GM12878 (cell line): ENCODE measurements around the gene DNAJC3. TPM values are rescaled to one million over a fixed set of nuclear protein-coding genes. Genes with fewer than 3 reads are reported as not detected.

Experiments used
- ATAC-seq: fragments of 200-7000 bp; cut with Tn5 transposase; 3 replicates; pipeline ENCODE4 v1.9.1; 2020; ENCODE audit warnings: mild to moderate bottlenecking, moderate library complexity
- BruUV-seq: library from RNA; stranded (reverse); fragments of 400-500 nt; replicated peaks from 2 replicates; lab custom pipeline; 2021; lab: Mats Ljungman, UMichigan
- CTCF ChIA-PET: fragments of 300-600 bp; sonication (Branson Sonifier 250); formaldehyde crosslinking; extraction: SDS; loops from one replicate; lab custom pipeline; 2021; ENCODE audit warnings: inconsistent platforms; lab: Yijun Ruan, JAX
- POLR2A ChIA-PET: fragments of 350-600 bp; formaldehyde crosslinking; extraction: SDS; loops from one replicate; lab custom pipeline; 2021; ENCODE audit warnings: inconsistent platforms; lab: Charles Lee
- RAD21 ChIA-PET: fragments of 300-600 bp; sonication (Branson Sonifier 250); formaldehyde crosslinking; loops from one replicate; lab custom pipeline; 2023; ENCODE audit warnings: antibody characterized with exemption; ENCODE audit not compliant: unreplicated experiment; lab: Charles Lee
- SMC1A ChIA-PET: fragments of 300-600 bp; sonication (Branson Sonifier 250); formaldehyde crosslinking; loops from one replicate; lab custom pipeline; 2023; ENCODE audit not compliant: unreplicated experiment, uncharacterized antibody; lab: Charles Lee
- DNase-seq: peaks from one replicate; pipeline ENCODE4 v3.0.0-alpha.2; 2011; ENCODE audit warnings: low read depth, low spot score
- FAIRE-seq: peaks from 3 replicates; lab custom pipeline; 2011; peaks lifted over from hg19 to GRCh38; lab: Jason Lieb, UNC
- H2AFZ ChIP-seq: 2 replicates; pipeline ENCODE4 v1.6.0; 2011; ENCODE audit warnings: low read depth, low read length, control low read depth; ENCODE audit not compliant: control insufficient read depth
- H3K27ac ChIP-seq: 2 replicates; pipeline ENCODE4 v1.5.1; 2011; ENCODE audit warnings: control low read depth; ENCODE audit not compliant: control insufficient read depth, insufficient read depth
- H3K27me3 ChIP-seq, 2 experiments: replicated peaks in 1 of 2; 2 replicates each; pipeline versions ENCODE4 v1.6.0 to v1.6.1; 2011; ENCODE audit warnings: low read length in 1 of 2; ENCODE audit not compliant: control insufficient read depth in 2 of 2, insufficient read depth in 2 of 2
- H3K36me3 ChIP-seq, 2 experiments: 2 replicates each; pipeline ENCODE4 v1.5.1; 2011; ENCODE audit warnings: low read length in 1 of 2; ENCODE audit not compliant: control insufficient read depth in 2 of 2, insufficient read depth in 2 of 2
- H3K4me1 ChIP-seq: 2 replicates; pipeline ENCODE4 v1.6.1; 2011; ENCODE audit warnings: mild to moderate bottlenecking, low read length, moderate library complexity, mixed read lengths; ENCODE audit not compliant: control insufficient read depth, insufficient read depth
- H3K4me2 ChIP-seq: 2 replicates; pipeline ENCODE4 v1.6.0; 2011; ENCODE audit warnings: control low read depth; ENCODE audit not compliant: control insufficient read depth, insufficient read depth
- H3K4me3 ChIP-seq: fragments of 200-600 bp; sonication (generic); 2 replicates; pipeline ENCODE4 v1.5.1; 2016
- H3K79me2 ChIP-seq: 2 replicates; pipeline ENCODE4 v1.6.0; 2011; ENCODE audit warnings: low read length; ENCODE audit not compliant: control insufficient read depth, insufficient read depth
- H3K9ac ChIP-seq: 2 replicates; pipeline ENCODE4 v1.8.0; 2011; ENCODE audit warnings: low read length, control low read depth, mixed read lengths; ENCODE audit not compliant: control insufficient read depth, insufficient read depth
- H3K9me3 ChIP-seq: replicated peaks from 3 replicates; pipeline ENCODE4 v1.5.1; 2011; ENCODE audit warnings: mild to moderate bottlenecking, low read length; ENCODE audit not compliant: control insufficient read depth, insufficient read depth
- H4K20me1 ChIP-seq: 2 replicates; pipeline ENCODE4 v1.6.0; 2011; ENCODE audit not compliant: control insufficient read depth, insufficient read depth
- ELK1 ChIP-seq: IDR thresholded peaks from 2 replicates; pipeline ENCODE4 v1.6.1; 2012; ENCODE audit warnings: low read depth, low read length, improper control_type of control experiment
- POLR2A ChIP-seq: IDR thresholded peaks from 2 replicates; pipeline ENCODE4 v1.6.1; 2011; ENCODE audit warnings: low read depth, mild to moderate bottlenecking, low read length
- POLR2AphosphoS2 ChIP-seq: IDR thresholded peaks from 2 replicates; pipeline ENCODE4 v1.6.1; 2011; ENCODE audit warnings: low read depth, mild to moderate bottlenecking, low read length, improper control_type of control experiment, moderate library complexity
- RELA ChIP-seq: fragments of 450-650 bp; IDR thresholded peaks from 2 replicates; pipeline ENCODE4 v1.8.0; 2014; ENCODE audit warnings: borderline replicate concordance; ENCODE audit not compliant: partially characterized antibody
- SIX5 ChIP-seq: IDR thresholded peaks from 2 replicates; pipeline ENCODE4 v1.6.1; 2011; ENCODE audit warnings: mild to moderate bottlenecking, low read depth, low read length, moderate library complexity; ENCODE audit not compliant: severe bottlenecking
- ZNF274 ChIP-seq: IDR thresholded peaks from one replicate; pipeline ENCODE4 v1.8.0; 2011; ENCODE audit not compliant: insufficient read length, insufficient read depth
- WGBS: methylation state at CpG from one replicate; pipeline ENCODE4 v1.1.6; 2016; ENCODE audit warnings: low lambda C conversion rate; ENCODE audit not compliant: insufficient replicate concordance, insufficient coverage; ENCODE audit errors: missing lambda C conversion rate; 5-methylcytosine and 5-hydroxymethylcytosine counted together
- in situ Hi-C: fragments of 300-500 bp; cut with MboI; formaldehyde crosslinking; loops from 9 replicates; pipeline ENCODE4 v1.14.3; 2018; ENCODE audit warnings: mixed read lengths
- intact Hi-C: fragments of 100-400 bp; cut with micrococcal nuclease; formaldehyde crosslinking; loops from one replicate; pipeline ENCODE4 v1.14.2; 2022; ENCODE audit not compliant: unreplicated experiment
- polyA plus RNA-seq, 11 experiments: library from polyadenylated mRNA; depleted of rRNA in 4 of 11; unstranded in 6 of 11; stranded (reverse) in 5 of 11; fragments of >200 nt; fragmentation: Nextera tagmentation in 4 of 11; fragmentation: Illumina TruSeq in 1 of 11; extraction: Ambion mirVana in 4 of 11; extraction: Trizol in 1 of 11; gene quantifications; 1 replicate in 1 of 11; 2 replicates in 10 of 11; pipeline versions ENCODE4 v1.2.1 to v1.2.3, GENCODE V29; 2011 to 2016; ENCODE audit warnings: inconsistent platforms in 2 of 11, missing spikeins in 2 of 11, low read depth in 1 of 11
- total RNA-seq, 4 experiments: library from RNA; depleted of rRNA in 3 of 4; stranded (reverse); fragments of >200 nt in 3 of 4; fragmentation: Illumina TruSeq in 1 of 4; extraction: Trizol in 1 of 4; gene quantifications; 2 replicates each; pipeline versions ENCODE4 v1.2.1 to v1.2.3, GENCODE V29; 2013 to 2021
- TF ChIP-seq, protein P1 (sequence below): IDR thresholded peaks from 2 replicates; pipeline ENCODE4 v1.6.1; 2011; ENCODE audit warnings: low read depth, low read length, improper control_type of control experiment, borderline replicate concordance
- TF ChIP-seq, protein P2 (sequence below): fragments of 450-650 bp; IDR thresholded peaks from 2 replicates; pipeline ENCODE4 v1.6.1; 2018; ENCODE audit warnings: borderline replicate concordance, mild to moderate bottlenecking; ENCODE audit not compliant: partially characterized antibody

The DNAJC3 gene
- total and polyA plus RNA-seq, 10 of the 15 experiments (the other 5 are each of a cell fraction or from before 2014, with no cell fraction given), result 9.3 to 37.4 (median 19.0) TPM

- Histone ChIP-seq H3K9me3 (no peaks in the 10 kb centered on the region), H3K4me2 (no peak overlapping the region), H3K9ac (no peak overlapping the region), H2AFZ (no peak overlapping the region), H3K27me3 (peaks cover 0 to 4% of the 10 kb centered on the region in 2 experiments; a peak in 2 of 4 replicates), H3K4me1 (no peaks in the 10 kb centered on the region), H3K79me2 (no peaks in the 10 kb centered on the region; the same call in 1 of the 2 replicates), H3K27ac (no peak overlapping the region), H3K36me3 (no peaks in the 10 kb centered on the region), H4K20me1 (no peaks in the 10 kb centered on the region), H3K4me3 (no peak overlapping the region)
- DNase-seq (no peak), ATAC-seq (no peak), FAIRE-seq (no peak)
- ChIA-PET RAD21 (no interaction called here), CTCF (no interaction called here), SMC1A (no interaction called here), POLR2A (interaction anchor here (0.6 kb wide), 1 partner anchor 223 kb away, joined by 4 read pairs; no protein-coding TSS in a partner anchor)
- intact Hi-C loops (no loop called here), in situ Hi-C loops (no loop called here)
- 72% methylated on average over 42 of the region's 58 CpGs for WGBS
- TF ChIP-seq SIX5 (no peak), ELK1 (no peak), RELA (no peak), ZNF274 (no peak), POLR2AphosphoS2 (no peak), POLR2A (no peak)
- TF ChIP-seq, protein P1, sequence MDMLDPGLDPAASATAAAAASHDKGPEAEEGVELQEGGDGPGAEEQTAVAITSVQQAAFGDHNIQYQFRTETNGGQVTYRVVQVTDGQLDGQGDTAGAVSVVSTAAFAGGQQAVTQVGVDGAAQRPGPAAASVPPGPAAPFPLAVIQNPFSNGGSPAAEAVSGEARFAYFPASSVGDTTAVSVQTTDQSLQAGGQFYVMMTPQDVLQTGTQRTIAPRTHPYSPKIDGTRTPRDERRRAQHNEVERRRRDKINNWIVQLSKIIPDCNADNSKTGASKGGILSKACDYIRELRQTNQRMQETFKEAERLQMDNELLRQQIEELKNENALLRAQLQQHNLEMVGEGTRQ, result no peak
- TF ChIP-seq, protein P2, sequence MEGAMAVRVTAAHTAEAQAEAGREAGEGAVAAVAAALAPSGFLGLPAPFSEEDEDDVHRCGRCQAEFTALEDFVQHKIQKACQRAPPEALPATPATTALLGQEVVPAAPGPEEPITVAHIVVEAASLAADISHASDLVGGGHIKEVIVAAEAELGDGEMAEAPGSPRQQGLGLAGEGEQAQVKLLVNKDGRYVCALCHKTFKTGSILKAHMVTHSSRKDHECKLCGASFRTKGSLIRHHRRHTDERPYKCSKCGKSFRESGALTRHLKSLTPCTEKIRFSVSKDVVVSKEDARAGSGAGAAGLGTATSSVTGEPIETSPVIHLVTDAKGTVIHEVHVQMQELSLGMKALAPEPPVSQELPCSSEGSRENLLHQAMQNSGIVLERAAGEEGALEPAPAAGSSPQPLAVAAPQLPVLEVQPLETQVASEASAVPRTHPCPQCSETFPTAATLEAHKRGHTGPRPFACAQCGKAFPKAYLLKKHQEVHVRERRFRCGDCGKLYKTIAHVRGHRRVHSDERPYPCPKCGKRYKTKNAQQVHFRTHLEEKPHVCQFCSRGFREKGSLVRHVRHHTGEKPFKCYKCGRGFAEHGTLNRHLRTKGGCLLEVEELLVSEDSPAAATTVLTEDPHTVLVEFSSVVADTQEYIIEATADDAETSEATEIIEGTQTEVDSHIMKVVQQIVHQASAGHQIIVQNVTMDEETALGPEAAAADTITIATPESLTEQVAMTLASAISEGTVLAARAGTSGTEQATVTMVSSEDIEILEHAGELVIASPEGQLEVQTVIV, result no peak
- BruUV-seq, result no TSS peak
Observed at GRCh38 chr13:95641291-95642027, 35.5 kb upstream of the DNAJC3 start.
